GM10266 (cell line): Measurements from ENCODE around the gene TSPAN13.
"Not testable (repeated sequence)": the region's sequence is repeated elsewhere in the genome, so short reads cannot be mapped to it uniquely, and the experiment has no call there.

Experiments
- DNase-seq: peaks from one replicate; pipeline ENCODE4 v3.0.0; 2012; ENCODE audit errors: extremely low spot score
- TF ChIP-seq, protein P1 (sequence below): IDR thresholded peaks from 2 replicates; pipeline ENCODE4 v1.5.1; 2012; ENCODE audit warnings: mild to moderate bottlenecking, low read depth; ENCODE audit not compliant: control insufficient read depth, insufficient read depth; ENCODE audit errors: missing control alignments

TSPAN13 gene

GRCh38 chr7:16759840-16760239 is 6.3 kb downstream of the TSPAN13 start:
- no peak for DNase-seq
- TF ChIP-seq, protein P1, sequence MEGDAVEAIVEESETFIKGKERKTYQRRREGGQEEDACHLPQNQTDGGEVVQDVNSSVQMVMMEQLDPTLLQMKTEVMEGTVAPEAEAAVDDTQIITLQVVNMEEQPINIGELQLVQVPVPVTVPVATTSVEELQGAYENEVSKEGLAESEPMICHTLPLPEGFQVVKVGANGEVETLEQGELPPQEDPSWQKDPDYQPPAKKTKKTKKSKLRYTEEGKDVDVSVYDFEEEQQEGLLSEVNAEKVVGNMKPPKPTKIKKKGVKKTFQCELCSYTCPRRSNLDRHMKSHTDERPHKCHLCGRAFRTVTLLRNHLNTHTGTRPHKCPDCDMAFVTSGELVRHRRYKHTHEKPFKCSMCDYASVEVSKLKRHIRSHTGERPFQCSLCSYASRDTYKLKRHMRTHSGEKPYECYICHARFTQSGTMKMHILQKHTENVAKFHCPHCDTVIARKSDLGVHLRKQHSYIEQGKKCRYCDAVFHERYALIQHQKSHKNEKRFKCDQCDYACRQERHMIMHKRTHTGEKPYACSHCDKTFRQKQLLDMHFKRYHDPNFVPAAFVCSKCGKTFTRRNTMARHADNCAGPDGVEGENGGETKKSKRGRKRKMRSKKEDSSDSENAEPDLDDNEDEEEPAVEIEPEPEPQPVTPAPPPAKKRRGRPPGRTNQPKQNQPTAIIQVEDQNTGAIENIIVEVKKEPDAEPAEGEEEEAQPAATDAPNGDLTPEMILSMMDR, result no peak

DNA sequence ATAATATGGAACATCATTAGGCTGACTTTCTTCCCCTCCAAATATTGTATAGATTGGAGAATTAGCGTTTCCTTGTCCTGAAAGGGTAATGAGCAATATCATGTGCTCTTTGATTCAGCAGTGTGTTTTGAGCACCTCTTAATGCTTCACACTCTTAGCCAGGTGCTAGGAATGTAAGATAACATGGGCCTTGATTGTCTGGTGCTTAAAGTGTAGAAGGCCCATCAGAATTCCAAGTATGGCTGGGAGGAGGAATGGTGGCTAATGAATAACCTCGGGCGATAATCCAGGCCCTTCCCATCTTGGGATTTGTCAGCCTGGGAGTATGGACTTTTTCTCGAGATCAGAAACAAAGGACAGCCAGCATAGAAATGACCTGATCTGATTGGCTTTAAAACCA is 8.6 kb downstream of the TSPAN13 start:
- TF ChIP-seq, protein P1, result no peak
- no peak for DNase-seq

- DNase-seq, result no peak
- TF ChIP-seq, protein P1, result no peak
These were observed 11.4 kb downstream of the TSPAN13 start for GRCh38 chr7:16764942-16765341.

GRCh38 chr7:16765436-16765859 is 11.9 kb downstream of the TSPAN13 start:
- TF ChIP-seq, protein P1, result no peak
- no peak for DNase-seq

GRCh38 chr7:16769994-16770393 is 16.4 kb downstream of the TSPAN13 start:
- not testable (repeated sequence) for DNase-seq

DNA sequence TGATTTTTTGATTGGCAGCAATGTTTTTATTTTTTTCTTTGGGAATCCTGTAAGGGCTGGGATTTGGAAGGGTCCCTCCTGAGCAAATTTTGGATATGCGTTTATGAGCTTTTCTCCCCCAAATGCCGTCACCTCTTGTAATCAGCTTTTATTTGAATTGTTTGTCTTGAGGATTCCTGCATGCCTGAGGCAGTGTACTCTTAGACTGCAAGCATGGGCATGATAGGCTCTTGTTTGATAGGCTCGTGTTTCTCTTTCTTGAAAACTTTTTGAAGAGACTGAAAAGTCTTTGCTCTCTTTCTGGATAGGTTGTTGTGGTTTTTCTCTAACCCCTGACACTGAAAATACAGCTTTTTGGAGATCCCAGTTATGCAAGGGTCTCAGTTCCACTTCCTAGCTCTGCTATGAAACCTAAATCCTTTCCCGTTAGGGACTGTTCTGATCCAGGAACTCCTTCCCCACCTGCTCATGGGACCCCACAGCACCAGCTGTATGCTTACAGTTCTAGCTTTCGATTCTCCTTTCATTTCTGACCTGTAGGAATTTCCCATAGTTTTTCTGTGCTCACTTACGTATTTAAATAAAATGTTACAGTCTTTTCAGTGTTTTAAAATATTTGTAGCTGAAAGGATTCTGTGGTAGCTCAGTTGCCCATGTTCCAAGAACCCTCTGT is 17.2 kb downstream of the TSPAN13 start:
- TF ChIP-seq, protein P1, result no peak
- DNase-seq, result no peak

DNA sequence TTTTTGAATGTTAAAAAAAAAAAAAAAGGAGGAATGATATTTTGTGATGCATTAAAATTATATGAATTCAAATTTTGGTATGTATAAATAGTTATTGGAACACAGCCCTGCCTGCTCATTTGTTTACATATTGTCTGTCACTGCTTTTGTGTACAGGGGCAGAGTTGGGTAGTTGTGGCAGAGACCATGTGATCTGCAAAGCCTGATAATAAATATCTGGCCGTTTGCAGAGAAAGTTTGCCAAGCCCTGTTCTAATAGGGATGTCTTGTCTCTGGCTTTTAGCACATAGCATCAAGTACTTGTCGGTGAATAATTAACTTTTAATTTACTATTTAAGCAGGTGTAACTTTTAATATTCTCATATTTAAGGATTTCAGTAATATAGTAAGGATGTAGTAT is 19.8 kb downstream of the TSPAN13 start:
- no peak for DNase-seq
- TF ChIP-seq, protein P1, result no peak

GRCh38 chr7:16773884-16774283 is 20.3 kb downstream of the TSPAN13 start:
- DNase-seq, result no peak
- TF ChIP-seq, protein P1, result no peak
